HEK293 (cell line): Measurements from ENCODE around the gene MYH15.

Experiments
- CTCF ChIA-PET: fragments of 350-600 bp; formaldehyde crosslinking; extraction: SDS; loops from one replicate; lab custom pipeline; 2021; ENCODE audit warnings: antibody characterized with exemption; lab: Yijun Ruan, JAX
- POLR2A ChIA-PET: fragments of 300-600 bp; formaldehyde crosslinking; extraction: SDS; loops from one replicate; lab custom pipeline; 2020; ENCODE audit warnings: antibody characterized with exemption, inconsistent platforms; lab: Yijun Ruan, JAX
- H3K27ac ChIP-seq: fragments of 200-500 bp; sonication (Bioruptor generic); 2 replicates; pipeline ENCODE4 v1.5.1; 2014; ENCODE audit warnings: low read depth, low read length, control low read depth, inconsistent platforms; ENCODE audit errors: extremely low read depth
- H3K36me3 ChIP-seq, 2 experiments: fragments of 200-500 bp in 1 of 2; sonication (Bioruptor generic) in 1 of 2; 1 replicate in 1 of 2; 2 replicates in 1 of 2; pipeline ENCODE4 v1.5.1; 2014 to 2017; ENCODE audit warnings: inconsistent platforms in 2 of 2, low read length in 2 of 2; ENCODE audit not compliant: control insufficient read depth in 2 of 2, insufficient read depth in 1 of 2
- H3K4me1 ChIP-seq: fragments of 200-500 bp; sonication (Bioruptor generic); 2 replicates; pipeline ENCODE4 v1.5.1; 2014; ENCODE audit warnings: mild to moderate bottlenecking, low read length, inconsistent platforms; ENCODE audit not compliant: control insufficient read depth, insufficient read depth
- H3K4me3 ChIP-seq: 2 replicates; pipeline ENCODE4 v1.5.1; 2011; ENCODE audit warnings: low read depth, mild to moderate bottlenecking, control low read depth, low read length, moderate library complexity
- H3K9me3 ChIP-seq: fragments of 200-500 bp; sonication (Bioruptor generic); 2 replicates; pipeline ENCODE4 v1.5.1; 2014; ENCODE audit warnings: low read depth, low read length, inconsistent platforms; ENCODE audit not compliant: control insufficient read depth, insufficient read depth
- GLI4 ChIP-seq: fragments of 450-650 bp; formaldehyde crosslinking; IDR thresholded peaks from 2 replicates; pipeline ENCODE4 v1.5.1; 2016; ENCODE audit warnings: missing biosample characterization, missing genetic modification characterization
- HOXA7 ChIP-seq: sonication (generic); formaldehyde crosslinking; IDR thresholded peaks from 2 replicates; pipeline ENCODE4 v1.8.1; 2022; ENCODE audit warnings: missing genetic modification reagents, borderline replicate concordance
- KLF7 ChIP-seq: fragments of 450-650 bp; formaldehyde crosslinking; IDR thresholded peaks from 2 replicates; pipeline ENCODE4 v1.5.1; 2016; ENCODE audit warnings: missing biosample characterization, missing genetic modification characterization, borderline replicate concordance
- RBAK ChIP-seq: fragments of 450-650 bp; formaldehyde crosslinking; IDR thresholded peaks from 2 replicates; pipeline ENCODE4 v1.5.1; 2016; ENCODE audit warnings: missing biosample characterization, missing genetic modification characterization
- SCRT1 ChIP-seq: fragments of 450-650 bp; formaldehyde crosslinking; IDR thresholded peaks from 2 replicates; pipeline ENCODE4 v1.5.1; 2016; ENCODE audit warnings: missing biosample characterization, missing genetic modification characterization, borderline replicate concordance
- SETDB1 ChIP-seq: IDR thresholded peaks from one replicate; pipeline ENCODE4 v1.6.1; 2017; ENCODE audit warnings: mild to moderate bottlenecking, low read length, moderate library complexity, mixed read lengths; ENCODE audit not compliant: insufficient read length
- ZBTB21 ChIP-seq: fragments of 450-650 bp; formaldehyde crosslinking; IDR thresholded peaks from 2 replicates; pipeline ENCODE4 v1.5.1; 2017; ENCODE audit warnings: missing biosample characterization, missing genetic modification characterization
- ZNF175 ChIP-seq: fragments of 450-650 bp; formaldehyde crosslinking; IDR thresholded peaks from 2 replicates; pipeline ENCODE4 v1.5.1; 2016; ENCODE audit warnings: missing biosample characterization, missing genetic modification characterization
- ZNF211 ChIP-seq: fragments of 450-650 bp; formaldehyde crosslinking; IDR thresholded peaks from 2 replicates; pipeline ENCODE4 v1.5.1; 2016; ENCODE audit warnings: low read depth, missing biosample characterization, missing genetic modification characterization
- ZNF223 ChIP-seq: fragments of 450-650 bp; formaldehyde crosslinking; IDR thresholded peaks from 2 replicates; pipeline ENCODE4 v1.5.1; 2016; ENCODE audit warnings: missing biosample characterization, missing genetic modification characterization
- ZNF248 ChIP-seq: fragments of 450-650 bp; formaldehyde crosslinking; IDR thresholded peaks from 2 replicates; pipeline ENCODE4 v1.5.1; 2017; ENCODE audit warnings: missing biosample characterization, missing genetic modification characterization
- ZNF274 ChIP-seq, 2 experiments: fragments of 200-500 bp in 1 of 2; fragments of 450-650 bp in 1 of 2; sonication (Bioruptor generic) in 1 of 2; formaldehyde crosslinking in 1 of 2; IDR thresholded peaks; 2 replicates each; pipeline versions ENCODE4 v1.5.1 to v1.6.1; 2014 to 2016; ENCODE audit warnings: borderline replicate concordance in 1 of 2, inconsistent platforms in 1 of 2, low read length in 1 of 2, missing biosample characterization in 1 of 2, missing genetic modification characterization in 1 of 2
- ZNF302 ChIP-seq: fragments of 450-650 bp; formaldehyde crosslinking; IDR thresholded peaks from 2 replicates; pipeline ENCODE4 v1.5.1; 2016; ENCODE audit warnings: missing biosample characterization, missing genetic modification characterization, low read depth
- ZNF366 ChIP-seq: fragments of 450-650 bp; formaldehyde crosslinking; conservative IDR thresholded peaks from 2 replicates; pipeline ENCODE4 v1.5.1; 2016; ENCODE audit warnings: missing biosample characterization, missing genetic modification characterization
- ZNF514 ChIP-seq: fragments of 450-650 bp; formaldehyde crosslinking; IDR thresholded peaks from 2 replicates; pipeline ENCODE4 v1.5.1; 2016; ENCODE audit warnings: missing biosample characterization, missing genetic modification characterization
- ZNF529 ChIP-seq: fragments of 450-650 bp; formaldehyde crosslinking; IDR thresholded peaks from 2 replicates; pipeline ENCODE4 v1.5.1; 2017; ENCODE audit warnings: missing genetic modification characterization, missing biosample characterization; ENCODE audit not compliant: insufficient replicate concordance
- ZNF624 ChIP-seq: fragments of 450-650 bp; formaldehyde crosslinking; IDR thresholded peaks from 2 replicates; pipeline ENCODE4 v1.5.1; 2017; ENCODE audit warnings: missing biosample characterization, missing genetic modification characterization
- ZNF654 ChIP-seq: fragments of 450-650 bp; formaldehyde crosslinking; IDR thresholded peaks from 2 replicates; pipeline ENCODE4 v1.5.1; 2016; ENCODE audit warnings: low read depth, missing biosample characterization, missing genetic modification characterization
- ZNF658 ChIP-seq: fragments of 450-650 bp; formaldehyde crosslinking; IDR thresholded peaks from 2 replicates; pipeline ENCODE4; 2016; ENCODE audit warnings: missing biosample characterization, missing genetic modification characterization
- ZNF777 ChIP-seq: fragments of 450-650 bp; formaldehyde crosslinking; IDR thresholded peaks from 2 replicates; pipeline ENCODE4 v1.5.1; 2017; ENCODE audit warnings: missing biosample characterization, missing genetic modification characterization, borderline replicate concordance
- ZNF843 ChIP-seq: fragments of 450-650 bp; formaldehyde crosslinking; IDR thresholded peaks from 2 replicates; pipeline ENCODE4 v1.5.1; 2016; ENCODE audit warnings: missing biosample characterization, missing genetic modification characterization
- ZSCAN16 ChIP-seq: fragments of 450-650 bp; formaldehyde crosslinking; IDR thresholded peaks from 2 replicates; pipeline ENCODE4 v1.5.1; 2016; ENCODE audit warnings: missing biosample characterization, missing genetic modification characterization
- ZSCAN30 ChIP-seq: fragments of 450-650 bp; IDR thresholded peaks from 2 replicates; pipeline ENCODE4 v1.5.1; 2018; ENCODE audit warnings: missing biosample characterization, mild to moderate bottlenecking, missing genetic modification characterization, moderate library complexity
- TF ChIP-seq, protein P1 (sequence below): fragments of 450-650 bp; formaldehyde crosslinking; optimal IDR thresholded peaks from 2 replicates; pipeline ENCODE3; 2016; ENCODE audit warnings: missing biosample characterization, mild to moderate bottlenecking, missing genetic modification characterization
- TF ChIP-seq, protein P2 (sequence below): fragments of 450-650 bp; formaldehyde crosslinking; IDR thresholded peaks from 2 replicates; pipeline ENCODE4 v1.5.1; 2016; ENCODE audit warnings: missing biosample characterization, missing genetic modification characterization
- TF ChIP-seq, protein P3 (sequence below): fragments of 450-650 bp; formaldehyde crosslinking; IDR thresholded peaks from 2 replicates; pipeline ENCODE4 v1.5.1; 2016; ENCODE audit warnings: missing biosample characterization, missing genetic modification characterization
- TF ChIP-seq, protein P4 (sequence below): fragments of 450-650 bp; formaldehyde crosslinking; IDR thresholded peaks from 2 replicates; pipeline ENCODE4 v1.5.1; 2016; ENCODE audit warnings: missing biosample characterization, missing genetic modification characterization

MYH15 gene

DNA sequence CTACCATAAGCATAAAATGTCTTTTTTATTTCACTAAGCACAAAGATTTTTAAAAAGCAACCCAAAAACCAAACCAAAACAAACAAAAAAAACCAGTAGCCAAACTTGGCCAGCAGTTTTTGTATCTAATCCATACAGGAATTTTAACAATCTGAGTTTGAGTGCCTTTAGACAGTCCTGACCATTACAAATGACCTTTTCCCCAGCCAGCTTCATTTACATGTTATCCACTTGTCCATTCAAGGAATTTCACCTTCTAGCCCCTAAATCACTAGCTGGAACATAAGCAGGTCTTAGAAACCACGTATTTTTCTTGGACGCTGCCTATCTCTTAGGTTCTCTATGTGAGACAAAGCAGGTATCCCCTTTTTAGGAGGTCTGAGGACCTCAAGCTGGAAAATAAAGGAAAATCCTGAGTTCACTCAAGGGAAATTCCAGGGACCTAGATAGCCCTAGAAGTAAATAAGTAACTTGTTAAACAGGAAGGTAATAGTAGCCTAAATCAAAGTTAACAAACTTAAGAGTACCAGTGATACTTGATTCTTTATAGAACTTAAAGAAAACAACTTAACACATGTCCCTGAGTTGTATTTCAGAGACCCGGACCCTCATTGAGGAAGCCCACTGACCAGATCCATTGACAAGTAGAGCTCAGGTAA lies 44.6 kb upstream of the MYH15 start:
- POLR2A ChIA-PET = no interaction called here
- H3K36me3 ChIP-seq = peaks cover 19 to 64% of the 10 kb centered on the region in 2 experiments
- no peaks in the 10 kb centered on the region for H3K9me3 ChIP-seq
- TF ChIP-seq KLF7 (tag by site-specific recombination) = no peak
- TF ChIP-seq ZSCAN16 = no peak
- TF ChIP-seq ZNF654 = no peak
- no peak for TF ChIP-seq ZNF624
- TF ChIP-seq HOXA7 (CRISPR knock-in tag) = no peak
- no peak for TF ChIP-seq ZBTB21 (tag by site-specific recombination)
- TF ChIP-seq, protein P1, sequence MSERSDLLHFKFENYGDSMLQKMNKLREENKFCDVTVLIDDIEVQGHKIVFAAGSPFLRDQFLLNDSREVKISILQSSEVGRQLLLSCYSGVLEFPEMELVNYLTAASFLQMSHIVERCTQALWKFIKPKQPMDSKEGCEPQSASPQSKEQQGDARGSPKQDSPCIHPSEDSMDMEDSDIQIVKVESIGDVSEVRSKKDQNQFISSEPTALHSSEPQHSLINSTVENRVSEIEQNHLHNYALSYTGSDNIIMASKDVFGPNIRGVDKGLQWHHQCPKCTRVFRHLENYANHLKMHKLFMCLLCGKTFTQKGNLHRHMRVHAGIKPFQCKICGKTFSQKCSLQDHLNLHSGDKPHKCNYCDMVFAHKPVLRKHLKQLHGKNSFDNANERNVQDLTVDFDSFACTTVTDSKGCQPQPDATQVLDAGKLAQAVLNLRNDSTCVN (tag by site-specific recombination) = no peak
- no peak for TF ChIP-seq ZNF211
- TF ChIP-seq ZNF658 (tag by site-specific recombination) = no peak
- TF ChIP-seq ZNF274 (IDR thresholded peaks at IDR 0.05; ENCODE audit: low read length) = no peak
- TF ChIP-seq ZNF274 (tag by site-specific recombination; IDR thresholded peaks at IDR 0.05; ENCODE audit: borderline replicate concordance) = no peak
- TF ChIP-seq, protein P2, sequence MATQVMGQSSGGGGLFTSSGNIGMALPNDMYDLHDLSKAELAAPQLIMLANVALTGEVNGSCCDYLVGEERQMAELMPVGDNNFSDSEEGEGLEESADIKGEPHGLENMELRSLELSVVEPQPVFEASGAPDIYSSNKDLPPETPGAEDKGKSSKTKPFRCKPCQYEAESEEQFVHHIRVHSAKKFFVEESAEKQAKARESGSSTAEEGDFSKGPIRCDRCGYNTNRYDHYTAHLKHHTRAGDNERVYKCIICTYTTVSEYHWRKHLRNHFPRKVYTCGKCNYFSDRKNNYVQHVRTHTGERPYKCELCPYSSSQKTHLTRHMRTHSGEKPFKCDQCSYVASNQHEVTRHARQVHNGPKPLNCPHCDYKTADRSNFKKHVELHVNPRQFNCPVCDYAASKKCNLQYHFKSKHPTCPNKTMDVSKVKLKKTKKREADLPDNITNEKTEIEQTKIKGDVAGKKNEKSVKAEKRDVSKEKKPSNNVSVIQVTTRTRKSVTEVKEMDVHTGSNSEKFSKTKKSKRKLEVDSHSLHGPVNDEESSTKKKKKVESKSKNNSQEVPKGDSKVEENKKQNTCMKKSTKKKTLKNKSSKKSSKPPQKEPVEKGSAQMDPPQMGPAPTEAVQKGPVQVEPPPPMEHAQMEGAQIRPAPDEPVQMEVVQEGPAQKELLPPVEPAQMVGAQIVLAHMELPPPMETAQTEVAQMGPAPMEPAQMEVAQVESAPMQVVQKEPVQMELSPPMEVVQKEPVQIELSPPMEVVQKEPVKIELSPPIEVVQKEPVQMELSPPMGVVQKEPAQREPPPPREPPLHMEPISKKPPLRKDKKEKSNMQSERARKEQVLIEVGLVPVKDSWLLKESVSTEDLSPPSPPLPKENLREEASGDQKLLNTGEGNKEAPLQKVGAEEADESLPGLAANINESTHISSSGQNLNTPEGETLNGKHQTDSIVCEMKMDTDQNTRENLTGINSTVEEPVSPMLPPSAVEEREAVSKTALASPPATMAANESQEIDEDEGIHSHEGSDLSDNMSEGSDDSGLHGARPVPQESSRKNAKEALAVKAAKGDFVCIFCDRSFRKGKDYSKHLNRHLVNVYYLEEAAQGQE (tag by site-specific recombination) = no peak
- TF ChIP-seq, protein P3, sequence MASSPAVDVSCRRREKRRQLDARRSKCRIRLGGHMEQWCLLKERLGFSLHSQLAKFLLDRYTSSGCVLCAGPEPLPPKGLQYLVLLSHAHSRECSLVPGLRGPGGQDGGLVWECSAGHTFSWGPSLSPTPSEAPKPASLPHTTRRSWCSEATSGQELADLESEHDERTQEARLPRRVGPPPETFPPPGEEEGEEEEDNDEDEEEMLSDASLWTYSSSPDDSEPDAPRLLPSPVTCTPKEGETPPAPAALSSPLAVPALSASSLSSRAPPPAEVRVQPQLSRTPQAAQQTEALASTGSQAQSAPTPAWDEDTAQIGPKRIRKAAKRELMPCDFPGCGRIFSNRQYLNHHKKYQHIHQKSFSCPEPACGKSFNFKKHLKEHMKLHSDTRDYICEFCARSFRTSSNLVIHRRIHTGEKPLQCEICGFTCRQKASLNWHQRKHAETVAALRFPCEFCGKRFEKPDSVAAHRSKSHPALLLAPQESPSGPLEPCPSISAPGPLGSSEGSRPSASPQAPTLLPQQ (tag by site-specific recombination) = no peak
- no peak for TF ChIP-seq ZNF529 (tag by site-specific recombination)
- TF ChIP-seq ZNF843 (tag by site-specific recombination) = no peak
- TF ChIP-seq ZNF514 (tag by site-specific recombination) = no peak
- no peak for TF ChIP-seq ZSCAN30
- H3K4me1 ChIP-seq = no peaks in the 10 kb centered on the region
- CTCF ChIA-PET = no interaction called here
- no peak overlapping the region for H3K27ac ChIP-seq
- no peak overlapping the region for H3K4me3 ChIP-seq

DNA sequence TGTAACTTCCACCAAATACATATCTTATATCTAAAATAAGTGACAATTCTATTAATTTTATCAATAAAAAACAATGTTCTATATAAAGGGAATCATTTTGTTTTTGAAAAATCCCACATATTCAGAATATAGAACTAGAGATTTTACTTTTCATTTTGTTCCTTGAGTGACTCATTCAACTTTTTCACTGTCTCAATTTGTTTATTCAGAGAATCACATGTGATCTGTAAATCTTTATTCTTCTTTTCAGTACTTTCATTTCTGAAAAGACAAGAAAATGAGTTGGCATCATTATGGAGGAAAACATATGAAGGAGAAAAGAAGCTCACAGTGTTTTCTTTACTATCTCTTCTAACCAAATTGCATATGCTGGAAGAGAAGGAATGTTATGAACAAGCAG lies 43.8 kb upstream of the MYH15 start:
- ChIA-PET CTCF (interaction anchor here (3.5 kb wide), 1 partner anchor 64 kb away, joined by 29 read pairs; no protein-coding TSS in a partner anchor), POLR2A (no interaction called here)
- no peaks in the 10 kb centered on the region for H3K4me1 ChIP-seq
- H3K36me3 ChIP-seq = peaks cover 18 to 57% of the 10 kb centered on the region in 2 experiments
- no peak overlapping the region for H3K4me3 ChIP-seq
- H3K9me3 ChIP-seq = no peaks in the 10 kb centered on the region
- H3K27ac ChIP-seq = no peak overlapping the region
- TF ChIP-seq ZNF223 (tag by site-specific recombination) (no peak), RBAK (tag by site-specific recombination) (no peak), GLI4 (no peak), ZNF211 (no peak), ZNF175 (tag by site-specific recombination) (no peak), ZNF248 (tag by site-specific recombination) (no peak), ZNF366 (tag by site-specific recombination) (no peak), SCRT1 (tag by site-specific recombination) (no peak), SETDB1 (no peak), ZNF302 (tag by site-specific recombination) (no peak), ZNF777 (tag by site-specific recombination) (no peak)
- TF ChIP-seq, protein P3 (tag by site-specific recombination) = no peak
- TF ChIP-seq, protein P4, sequence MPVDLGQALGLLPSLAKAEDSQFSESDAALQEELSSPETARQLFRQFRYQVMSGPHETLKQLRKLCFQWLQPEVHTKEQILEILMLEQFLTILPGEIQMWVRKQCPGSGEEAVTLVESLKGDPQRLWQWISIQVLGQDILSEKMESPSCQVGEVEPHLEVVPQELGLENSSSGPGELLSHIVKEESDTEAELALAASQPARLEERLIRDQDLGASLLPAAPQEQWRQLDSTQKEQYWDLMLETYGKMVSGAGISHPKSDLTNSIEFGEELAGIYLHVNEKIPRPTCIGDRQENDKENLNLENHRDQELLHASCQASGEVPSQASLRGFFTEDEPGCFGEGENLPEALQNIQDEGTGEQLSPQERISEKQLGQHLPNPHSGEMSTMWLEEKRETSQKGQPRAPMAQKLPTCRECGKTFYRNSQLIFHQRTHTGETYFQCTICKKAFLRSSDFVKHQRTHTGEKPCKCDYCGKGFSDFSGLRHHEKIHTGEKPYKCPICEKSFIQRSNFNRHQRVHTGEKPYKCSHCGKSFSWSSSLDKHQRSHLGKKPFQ (tag by site-specific recombination) = no peak
